ENCODE data around the gene KRT17.
"Not testable (repeated sequence)": the region's sequence is repeated elsewhere in the genome, so short reads cannot be mapped to it uniquely, and the experiment has no call there.

Gene KRT17

GRCh38 chr17:41626028-41626913 lies 1.9 kb upstream of the KRT17 start:
- intact Hi-C loops (cut with DNase I); DNase-seq: not testable (repeated sequence)

- intact Hi-C loops (cut with DNase I): no loop called here
- no peak for DNase-seq
These were observed 1.2 kb upstream of the KRT17 start for GRCh38 chr17:41625602-41626001.

- DNase-seq: peak in 3 of 42 donors; percentile 10 to 19 (median 12)
These were observed 1.1 kb downstream of the KRT17 start for GRCh38 chr17:41623184-41623861.

GRCh38 chr17:41622340-41623183 lies 1.8 kb downstream of the KRT17 start:
- peak in 2 of 42 donors; percentile 15 to 33 for DNase-seq
- intact Hi-C loops (cut with DNase I): not testable (repeated sequence)

More at GRCh38 chr17:41623184-41623861, 1.1 kb downstream of the KRT17 start:
- intact Hi-C loops (cut with DNase I): not testable (repeated sequence)

GRCh38 chr17:41621916-41622315 lies 2.5 kb downstream of the KRT17 start:
- intact Hi-C loops (cut with DNase I): no loop called here
- peak in 1 of 42 donors; percentile 22 for DNase-seq

- peak in 2 of 42 donors; percentile 17 to 23 for DNase-seq
- intact Hi-C loops (cut with DNase I): not testable (repeated sequence)
These were observed 2.9 kb downstream of the KRT17 start for GRCh38 chr17:41621435-41621817.

GRCh38 chr17:41620583-41621434 lies 3.6 kb downstream of the KRT17 start:
- intact Hi-C loops (cut with DNase I): no loop called here
- peak in 2 of 42 donors; percentile 23 to 37 for DNase-seq

- intact Hi-C loops (cut with DNase I); DNase-seq: not testable (repeated sequence)
These were observed 4.3 kb downstream of the KRT17 start for GRCh38 chr17:41619927-41620582.

GRCh38 chr17:41619036-41619926 lies 5.1 kb downstream of the KRT17 start:
- intact Hi-C loops (cut with DNase I): no loop called here
- DNase-seq: peak in 7 of 42 donors; percentile 9 to 65 (median 27)

- DNase-seq: peak in 27 of 42 donors; percentile 25 to 82 (median 52)
- intact Hi-C loops (cut with DNase I): no loop called here
These were observed 5.9 kb downstream of the KRT17 start for GRCh38 chr17:41618341-41619035.

- DNase-seq: no peak
- intact Hi-C loops (cut with DNase I): no loop called here
These were observed 6.7 kb downstream of the KRT17 start for GRCh38 chr17:41617698-41618097.

- DNase-seq: no peak
- intact Hi-C loops (cut with DNase I): no loop called here
These were observed 7.2 kb downstream of the KRT17 start for GRCh38 chr17:41617136-41617535.

- DNase-seq; intact Hi-C loops (cut with DNase I): not testable (repeated sequence)
These were observed 7.9 kb downstream of the KRT17 start for GRCh38 chr17:41616486-41616885.

- intact Hi-C loops (cut with DNase I): no loop called here
- DNase-seq: peak in 1 of 42 donors; percentile 13
These were observed 8.9 kb downstream of the KRT17 start for GRCh38 chr17:41615454-41615853.

- intact Hi-C loops (cut with DNase I): not testable (repeated sequence)
- DNase-seq: peak in 9 of 42 donors; percentile 15 to 32 (median 26)
These were observed 9.6 kb downstream of the KRT17 start for GRCh38 chr17:41614767-41615166.

GRCh38 chr17:41614098-41614497 lies 10.3 kb downstream of the KRT17 start:
- intact Hi-C loops (cut with DNase I): no loop called here
- no peak for DNase-seq
